A549 (cell line): ENCODE results near the gene PNMA8B.
A peak's percentile ranks its signal among the peaks of the same experiment; 100 is the strongest.

ENCODE experiments used
- BHLHE40 ChIP-seq: IDR thresholded peaks from 2 replicates; pipeline ENCODE4 v1.6.1; 2012; ENCODE audit warnings: low read depth, low read length, inconsistent platforms
- EP300 ChIP-seq, 2 experiments: fragments of >200 bp; sonication (Bioruptor Twin); formaldehyde crosslinking; IDR thresholded peaks; 2 replicates in 1 of 2; 3 replicates in 1 of 2; pipeline ENCODE4 v1.6.1; 2016 to 2017
- FOSB ChIP-seq: fragments of 250-450 bp; sonication (Bioruptor Pico); IDR thresholded peaks from 2 replicates; pipeline ENCODE4 v1.5.0; 2020; ENCODE audit warnings: mild to moderate bottlenecking, moderate library complexity
- HOXB5 ChIP-seq: fragments of 250-450 bp; sonication (Bioruptor Pico); IDR thresholded peaks from 2 replicates; pipeline ENCODE4 v1.5.0; 2020; ENCODE audit warnings: mild to moderate bottlenecking, moderate library complexity
- MAFK ChIP-seq: fragments of 450-650 bp; IDR thresholded peaks from 2 replicates; pipeline ENCODE4 v1.6.1; 2014; ENCODE audit not compliant: partially characterized antibody
- POLR2AphosphoS2 ChIP-seq: conservative IDR thresholded peaks from 2 replicates; pipeline ENCODE4 v1.6.1; 2012; ENCODE audit warnings: low read length, improper control_type of control experiment, inconsistent platforms
- RAD21 ChIP-seq, 2 experiments: fragments of >200 bp in 1 of 2; sonication (Bioruptor Twin) in 1 of 2; formaldehyde crosslinking in 1 of 2; IDR thresholded peaks in 1 of 2; conservative IDR thresholded peaks in 1 of 2; 2 replicates in 1 of 2; 3 replicates in 1 of 2; pipeline ENCODE4 v1.6.1; 2012 to 2018; ENCODE audit warnings: inconsistent platforms in 1 of 2
- TF ChIP-seq, protein P1 (sequence below): fragments of >200 bp; sonication (Bioruptor Twin); formaldehyde crosslinking; IDR thresholded peaks from 3 replicates; pipeline ENCODE4 v1.5.1; 2016
- TF ChIP-seq, protein P2 (sequence below): fragments of 150-350 bp; IDR thresholded peaks from 2 replicates; pipeline ENCODE4 v1.6.1; 2014; ENCODE audit warnings: low read depth, mild to moderate bottlenecking, low read length
- TF ChIP-seq, protein P3 (sequence below): IDR thresholded peaks from 2 replicates; pipeline ENCODE4 v1.6.1; 2012
- TF ChIP-seq, protein P4 (sequence below): fragments of >200 bp; sonication (Bioruptor Twin); formaldehyde crosslinking; IDR thresholded peaks from 3 replicates; pipeline ENCODE4 v1.6.1; 2016
- TF ChIP-seq, protein P5 (sequence below): fragments of 200-600 bp; sonication (generic); IDR thresholded peaks from 2 replicates; pipeline ENCODE4 v1.6.1; 2016; ENCODE audit warnings: antibody characterized with exemption, mild to moderate bottlenecking, moderate library complexity

DNA sequence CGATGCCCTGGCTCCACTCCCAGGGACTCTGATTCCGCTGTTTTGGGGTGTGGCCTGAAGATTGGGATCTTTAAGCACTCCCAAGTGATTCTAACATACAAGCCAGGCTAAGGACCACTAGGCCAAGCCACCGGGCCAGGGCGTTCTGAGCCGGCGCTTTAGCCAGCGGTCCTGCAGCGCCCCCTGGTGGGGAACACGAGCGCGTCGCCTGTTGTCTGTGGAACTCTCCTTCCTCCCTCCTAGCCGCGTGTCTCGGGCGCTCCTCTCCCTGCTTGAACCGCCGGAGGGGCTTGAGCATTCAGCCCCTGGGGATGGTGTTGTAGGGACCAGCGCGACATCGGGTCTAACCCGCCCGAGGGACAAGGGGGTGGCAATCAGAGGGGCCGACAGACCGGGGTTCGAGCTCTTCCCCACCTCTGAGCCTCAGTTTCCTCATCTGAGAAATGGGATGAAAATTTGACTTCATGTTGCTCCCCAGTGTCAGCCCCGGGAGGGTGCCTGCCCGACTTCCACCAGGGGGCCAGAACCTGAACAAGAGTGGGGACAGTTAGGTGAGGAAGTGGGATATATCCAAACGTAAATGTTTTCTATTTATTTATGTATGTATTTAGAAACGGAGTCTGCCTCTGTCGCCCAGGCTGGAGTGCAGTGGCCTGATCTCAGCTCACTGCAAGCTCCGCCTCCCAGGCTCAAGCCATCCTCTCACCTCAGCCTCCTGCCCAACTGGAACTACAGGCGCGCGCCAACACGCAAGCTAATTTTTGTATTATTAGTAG, 18.0 kb upstream of the PNMA8B start:
- TF ChIP-seq HOXB5 (CRISPR knock-in tag) (no peak), BHLHE40 (no peak), EP300 (IDR thresholded peaks at IDR 0.05) (no peak), POLR2AphosphoS2 (no peak), RAD21 (conservative IDR thresholded peaks at IDR 0.05 in 1 of 2, IDR thresholded peaks at IDR 0.05 in 1 of 2) (peak; percentile 95 to 97), MAFK (no peak), FOSB (CRISPR knock-in tag) (no peak)
- TF ChIP-seq, protein P1, sequence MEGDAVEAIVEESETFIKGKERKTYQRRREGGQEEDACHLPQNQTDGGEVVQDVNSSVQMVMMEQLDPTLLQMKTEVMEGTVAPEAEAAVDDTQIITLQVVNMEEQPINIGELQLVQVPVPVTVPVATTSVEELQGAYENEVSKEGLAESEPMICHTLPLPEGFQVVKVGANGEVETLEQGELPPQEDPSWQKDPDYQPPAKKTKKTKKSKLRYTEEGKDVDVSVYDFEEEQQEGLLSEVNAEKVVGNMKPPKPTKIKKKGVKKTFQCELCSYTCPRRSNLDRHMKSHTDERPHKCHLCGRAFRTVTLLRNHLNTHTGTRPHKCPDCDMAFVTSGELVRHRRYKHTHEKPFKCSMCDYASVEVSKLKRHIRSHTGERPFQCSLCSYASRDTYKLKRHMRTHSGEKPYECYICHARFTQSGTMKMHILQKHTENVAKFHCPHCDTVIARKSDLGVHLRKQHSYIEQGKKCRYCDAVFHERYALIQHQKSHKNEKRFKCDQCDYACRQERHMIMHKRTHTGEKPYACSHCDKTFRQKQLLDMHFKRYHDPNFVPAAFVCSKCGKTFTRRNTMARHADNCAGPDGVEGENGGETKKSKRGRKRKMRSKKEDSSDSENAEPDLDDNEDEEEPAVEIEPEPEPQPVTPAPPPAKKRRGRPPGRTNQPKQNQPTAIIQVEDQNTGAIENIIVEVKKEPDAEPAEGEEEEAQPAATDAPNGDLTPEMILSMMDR = peak; percentile 97
- TF ChIP-seq, protein P2, sequence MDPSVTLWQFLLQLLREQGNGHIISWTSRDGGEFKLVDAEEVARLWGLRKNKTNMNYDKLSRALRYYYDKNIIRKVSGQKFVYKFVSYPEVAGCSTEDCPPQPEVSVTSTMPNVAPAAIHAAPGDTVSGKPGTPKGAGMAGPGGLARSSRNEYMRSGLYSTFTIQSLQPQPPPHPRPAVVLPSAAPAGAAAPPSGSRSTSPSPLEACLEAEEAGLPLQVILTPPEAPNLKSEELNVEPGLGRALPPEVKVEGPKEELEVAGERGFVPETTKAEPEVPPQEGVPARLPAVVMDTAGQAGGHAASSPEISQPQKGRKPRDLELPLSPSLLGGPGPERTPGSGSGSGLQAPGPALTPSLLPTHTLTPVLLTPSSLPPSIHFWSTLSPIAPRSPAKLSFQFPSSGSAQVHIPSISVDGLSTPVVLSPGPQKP = no peak
- TF ChIP-seq, protein P3, sequence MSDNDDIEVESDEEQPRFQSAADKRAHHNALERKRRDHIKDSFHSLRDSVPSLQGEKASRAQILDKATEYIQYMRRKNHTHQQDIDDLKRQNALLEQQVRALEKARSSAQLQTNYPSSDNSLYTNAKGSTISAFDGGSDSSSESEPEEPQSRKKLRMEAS = peak; percentile 68
- TF ChIP-seq, protein P4, sequence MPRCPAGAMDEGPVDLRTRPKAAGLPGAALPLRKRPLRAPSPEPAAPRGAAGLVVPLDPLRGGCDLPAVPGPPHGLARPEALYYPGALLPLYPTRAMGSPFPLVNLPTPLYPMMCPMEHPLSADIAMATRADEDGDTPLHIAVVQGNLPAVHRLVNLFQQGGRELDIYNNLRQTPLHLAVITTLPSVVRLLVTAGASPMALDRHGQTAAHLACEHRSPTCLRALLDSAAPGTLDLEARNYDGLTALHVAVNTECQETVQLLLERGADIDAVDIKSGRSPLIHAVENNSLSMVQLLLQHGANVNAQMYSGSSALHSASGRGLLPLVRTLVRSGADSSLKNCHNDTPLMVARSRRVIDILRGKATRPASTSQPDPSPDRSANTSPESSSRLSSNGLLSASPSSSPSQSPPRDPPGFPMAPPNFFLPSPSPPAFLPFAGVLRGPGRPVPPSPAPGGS = no peak
- TF ChIP-seq, protein P5, sequence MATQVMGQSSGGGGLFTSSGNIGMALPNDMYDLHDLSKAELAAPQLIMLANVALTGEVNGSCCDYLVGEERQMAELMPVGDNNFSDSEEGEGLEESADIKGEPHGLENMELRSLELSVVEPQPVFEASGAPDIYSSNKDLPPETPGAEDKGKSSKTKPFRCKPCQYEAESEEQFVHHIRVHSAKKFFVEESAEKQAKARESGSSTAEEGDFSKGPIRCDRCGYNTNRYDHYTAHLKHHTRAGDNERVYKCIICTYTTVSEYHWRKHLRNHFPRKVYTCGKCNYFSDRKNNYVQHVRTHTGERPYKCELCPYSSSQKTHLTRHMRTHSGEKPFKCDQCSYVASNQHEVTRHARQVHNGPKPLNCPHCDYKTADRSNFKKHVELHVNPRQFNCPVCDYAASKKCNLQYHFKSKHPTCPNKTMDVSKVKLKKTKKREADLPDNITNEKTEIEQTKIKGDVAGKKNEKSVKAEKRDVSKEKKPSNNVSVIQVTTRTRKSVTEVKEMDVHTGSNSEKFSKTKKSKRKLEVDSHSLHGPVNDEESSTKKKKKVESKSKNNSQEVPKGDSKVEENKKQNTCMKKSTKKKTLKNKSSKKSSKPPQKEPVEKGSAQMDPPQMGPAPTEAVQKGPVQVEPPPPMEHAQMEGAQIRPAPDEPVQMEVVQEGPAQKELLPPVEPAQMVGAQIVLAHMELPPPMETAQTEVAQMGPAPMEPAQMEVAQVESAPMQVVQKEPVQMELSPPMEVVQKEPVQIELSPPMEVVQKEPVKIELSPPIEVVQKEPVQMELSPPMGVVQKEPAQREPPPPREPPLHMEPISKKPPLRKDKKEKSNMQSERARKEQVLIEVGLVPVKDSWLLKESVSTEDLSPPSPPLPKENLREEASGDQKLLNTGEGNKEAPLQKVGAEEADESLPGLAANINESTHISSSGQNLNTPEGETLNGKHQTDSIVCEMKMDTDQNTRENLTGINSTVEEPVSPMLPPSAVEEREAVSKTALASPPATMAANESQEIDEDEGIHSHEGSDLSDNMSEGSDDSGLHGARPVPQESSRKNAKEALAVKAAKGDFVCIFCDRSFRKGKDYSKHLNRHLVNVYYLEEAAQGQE = no peak
